Stimulated activated CD8-positive, alpha-beta memory T cell treated with anti-CD3 and anti-CD28 coated beads, Interleukin-2, amount 100 ng/mL, for 1 hour (primary cell): ENCODE data around the gene GFOD1.
"Not testable (repeated sequence)": the region's sequence is repeated elsewhere in the genome, so short reads cannot be mapped to it uniquely, and the experiment has no call there.

Experiments used
- DNase-seq, 2 donors: peaks; one replicate each; pipeline ENCODE4 v3.0.0-alpha.2; 2020; ENCODE audit warnings: low read depth in 2 of 2

Gene GFOD1

GRCh38 chr6:13443978-13444377 is 43.4 kb downstream of the GFOD1 start:
- not testable (repeated sequence) for DNase-seq

DNA sequence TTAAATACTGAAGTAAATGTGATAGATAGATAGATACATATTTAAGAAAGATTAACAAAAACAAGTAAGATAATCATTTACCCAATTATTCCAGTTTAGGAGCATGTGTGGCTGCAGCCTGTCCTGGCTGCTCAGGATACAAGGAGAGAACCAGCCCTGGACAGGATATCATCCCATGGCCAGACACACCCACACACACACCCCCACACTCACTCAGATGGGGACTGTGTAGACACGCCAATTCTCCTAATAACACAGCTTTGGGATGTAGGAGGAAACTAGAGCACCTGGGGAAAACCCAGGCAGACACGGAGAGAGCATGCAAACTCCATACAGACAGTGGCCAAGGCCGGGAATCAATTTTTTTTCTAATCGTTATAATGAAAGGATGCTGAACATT is 45.6 kb downstream of the GFOD1 start:
- no peak for DNase-seq

- no peak for DNase-seq
These were observed 47.8 kb downstream of the GFOD1 start for GRCh38 chr6:13439644-13440043.

- DNase-seq, result no peak
These were observed 49.3 kb downstream of the GFOD1 start for GRCh38 chr6:13438126-13438525.

DNA sequence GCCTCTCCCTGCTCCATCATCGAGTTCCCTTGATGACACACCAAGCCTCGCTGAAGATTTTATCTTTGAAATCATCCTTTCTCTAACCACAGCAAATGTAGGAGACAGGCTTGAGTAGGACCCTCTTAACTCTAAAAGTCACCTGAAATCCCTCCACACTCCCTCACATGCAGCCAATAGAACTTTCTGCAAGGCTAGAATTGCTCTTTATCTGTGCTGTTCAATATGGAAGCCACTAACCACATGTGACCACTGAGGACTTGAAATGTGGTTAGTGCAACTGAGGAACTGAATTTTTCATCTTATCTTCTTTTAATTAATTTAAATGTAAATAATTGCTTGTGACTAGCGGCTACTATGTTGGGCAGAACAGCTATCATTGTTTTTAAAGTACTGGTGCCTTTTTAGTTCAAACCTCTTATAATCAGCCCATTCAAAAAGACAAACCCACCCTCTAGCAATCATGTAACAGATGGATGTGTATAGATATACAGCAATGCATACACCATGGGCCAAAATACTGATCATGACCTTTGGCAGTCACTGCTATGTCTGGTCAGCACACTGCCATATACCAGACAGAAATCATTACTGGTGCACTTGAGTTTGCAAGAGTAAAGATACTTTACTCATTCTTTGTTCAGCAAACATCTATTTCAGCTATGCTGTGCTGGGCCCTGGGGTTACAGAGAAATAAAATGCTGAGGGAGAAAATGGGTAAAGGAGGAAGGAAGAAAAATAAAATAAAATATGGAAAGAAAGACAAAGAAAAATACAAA is 50.0 kb downstream of the GFOD1 start:
- no peak for DNase-seq

- DNase-seq, result no peak
These were observed 50.8 kb downstream of the GFOD1 start for GRCh38 chr6:13436399-13437217.

DNA sequence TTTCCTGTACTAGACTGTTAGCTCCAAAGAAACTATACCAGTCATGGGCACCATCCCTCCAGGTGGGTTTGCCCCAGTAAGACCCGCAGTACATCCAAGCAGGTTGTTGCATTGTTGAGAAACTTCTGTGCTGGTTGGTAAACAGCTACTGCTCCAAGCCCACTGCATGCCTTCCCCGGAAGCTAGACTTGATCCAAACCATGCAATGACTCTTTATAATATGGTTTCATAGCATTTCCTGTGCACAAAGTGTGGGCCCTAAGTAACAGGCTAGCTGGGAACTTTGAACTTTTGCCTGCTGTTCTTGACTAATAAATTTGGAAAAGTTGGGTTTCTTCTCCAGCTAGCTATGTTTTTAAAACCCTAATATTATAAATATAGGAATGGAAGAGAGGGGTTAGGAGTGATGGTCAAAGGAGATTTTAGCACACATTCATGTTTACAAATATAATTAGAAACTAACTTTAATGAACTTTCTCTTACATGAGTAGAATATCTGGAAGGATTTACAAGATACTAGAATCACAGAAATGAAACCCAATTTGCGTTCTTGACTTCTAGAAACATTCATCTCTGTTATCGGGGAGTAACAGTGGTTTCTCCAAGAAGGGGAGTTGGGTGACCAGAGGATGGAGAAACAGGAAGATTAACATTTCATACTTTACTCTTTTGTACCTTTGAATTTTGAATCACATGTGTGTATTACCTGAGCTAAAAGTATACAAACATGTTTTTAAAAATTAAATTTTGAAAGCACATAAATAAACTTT is 51.7 kb downstream of the GFOD1 start:
- DNase-seq, result no peak

- no peak for DNase-seq
These were observed 52.6 kb downstream of the GFOD1 start for GRCh38 chr6:13434777-13435176.

DNA sequence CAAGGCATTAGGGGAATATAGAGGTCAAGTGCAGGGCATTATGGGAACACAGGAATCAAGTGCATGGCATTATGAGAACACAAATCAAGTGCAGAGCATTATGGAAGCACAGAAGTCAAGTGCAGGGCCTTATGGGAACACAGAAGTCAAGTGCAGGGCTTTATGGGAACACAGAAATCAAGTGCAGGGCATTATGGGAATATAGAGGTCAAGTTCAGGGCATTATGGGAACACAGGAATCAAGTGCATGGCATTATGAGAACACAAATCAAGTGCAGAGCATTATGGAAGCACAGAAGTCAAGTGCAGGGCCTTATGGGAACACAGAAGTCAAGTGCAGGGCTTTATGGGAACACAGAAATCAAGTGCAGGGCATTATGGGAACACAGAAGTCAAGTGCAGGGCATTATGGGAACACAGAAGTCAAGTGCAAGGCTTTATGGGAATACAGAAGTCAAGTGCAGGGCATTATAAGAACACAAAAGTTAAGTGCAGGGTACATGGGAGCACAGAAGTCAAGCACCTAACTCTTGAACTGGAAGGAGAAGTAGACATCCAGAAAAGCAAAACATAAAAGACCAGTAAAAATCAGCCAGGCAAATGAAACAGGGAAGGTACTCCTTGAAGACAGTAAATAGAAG is 53.1 kb downstream of the GFOD1 start:
- not testable (repeated sequence) for DNase-seq

GRCh38 chr6:13433709-13434121 is 53.7 kb downstream of the GFOD1 start:
- no peak for DNase-seq

GRCh38 chr6:13432526-13433184 is 54.7 kb downstream of the GFOD1 start:
- DNase-seq, result no peak

- no peak for DNase-seq
These were observed 55.4 kb downstream of the GFOD1 start for GRCh38 chr6:13431861-13432465.

DNA sequence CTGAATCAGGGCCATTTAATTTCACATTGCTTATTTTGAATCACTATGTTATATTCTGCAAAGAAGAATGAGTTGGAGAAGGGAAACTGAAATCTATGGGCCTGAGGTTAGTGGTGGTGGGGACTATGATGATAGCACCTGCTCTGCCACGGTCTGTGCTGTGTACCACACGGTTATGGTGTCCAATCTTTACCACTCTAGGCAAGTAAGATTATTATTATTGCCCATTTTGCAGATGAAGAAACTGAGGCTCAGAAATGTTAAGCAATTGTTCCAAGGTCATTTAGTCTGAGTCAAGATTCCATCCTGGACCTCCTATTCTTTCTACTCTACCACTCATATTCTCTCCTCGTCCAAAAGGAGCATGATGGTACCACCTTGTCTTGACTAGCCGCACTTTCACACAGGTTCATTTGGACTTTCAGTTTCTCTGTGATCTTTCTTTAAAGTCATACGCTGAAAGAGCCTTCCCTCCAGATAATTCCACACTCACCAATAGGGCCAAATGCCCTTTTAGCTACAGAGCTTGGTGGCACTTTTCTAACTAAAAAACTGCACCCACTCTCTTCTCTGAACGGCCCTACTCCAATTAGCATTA is 56.2 kb downstream of the GFOD1 start:
- no peak for DNase-seq

DNA sequence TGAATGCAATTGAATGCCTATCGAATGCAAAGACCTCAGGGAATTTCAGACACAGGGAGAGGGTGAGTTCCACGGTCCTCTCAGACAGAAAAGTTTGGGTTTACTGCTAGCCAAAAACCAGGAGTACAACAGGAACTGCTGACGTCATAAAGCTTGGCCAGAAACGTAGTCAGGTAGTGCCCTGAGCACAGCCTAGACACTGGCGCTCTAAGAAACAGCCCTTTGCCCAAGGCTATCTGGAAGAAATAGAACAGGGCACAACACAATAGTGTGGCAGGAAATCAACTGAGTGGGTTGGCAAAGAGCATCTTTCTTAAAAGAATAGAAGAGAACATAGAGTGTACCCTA is 58.0 kb downstream of the GFOD1 start:
- DNase-seq, result no peak

- no peak for DNase-seq
These were observed 58.6 kb downstream of the GFOD1 start for GRCh38 chr6:13428583-13429405.

DNA sequence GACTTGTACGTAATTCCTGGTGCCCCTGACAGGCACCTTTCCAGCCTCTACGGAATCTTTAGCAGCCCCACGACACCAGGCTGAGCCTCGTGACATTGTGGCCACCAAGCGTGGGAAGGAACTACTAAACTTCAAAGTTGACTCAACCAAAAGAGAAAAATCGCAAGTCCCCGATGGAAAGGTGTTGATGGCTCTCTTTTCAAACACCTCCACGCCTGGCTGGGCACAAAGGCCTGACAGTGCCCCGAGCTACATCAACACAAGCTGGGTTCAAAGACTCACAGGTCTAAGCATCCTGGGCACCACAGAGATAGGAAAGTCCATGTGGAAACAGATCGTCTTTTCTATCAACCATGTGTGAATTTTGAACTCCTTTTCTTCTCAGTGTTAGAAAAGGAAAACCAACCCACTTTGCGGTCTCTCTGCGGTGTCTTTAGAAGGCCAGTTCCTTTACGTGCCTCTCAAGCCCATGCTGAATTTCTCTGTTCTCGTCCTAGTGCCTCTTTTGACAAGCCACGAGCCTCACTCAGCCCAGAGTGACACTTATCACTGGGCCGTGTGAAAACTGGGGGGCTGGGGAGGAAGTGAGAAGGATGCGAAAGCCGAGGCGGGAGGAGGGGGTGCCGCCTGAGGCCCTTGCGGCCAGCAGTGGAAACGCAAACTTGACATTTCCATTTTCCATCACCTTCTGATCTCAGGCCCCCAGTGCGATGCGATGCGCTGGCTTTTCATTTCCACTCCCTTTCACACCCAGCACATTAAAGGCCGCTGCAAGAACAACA is 59.4 kb downstream of the GFOD1 start:
- peak; percentile 48 to 55 for DNase-seq

GRCh38 chr6:13427316-13427715 is 60.1 kb downstream of the GFOD1 start:
- no peak for DNase-seq

- DNase-seq, result no peak
These were observed 61.2 kb downstream of the GFOD1 start for GRCh38 chr6:13425943-13426931.
